Measurements from ENCODE around the gene RNU1-3. TPM values are rescaled to one million over a fixed set of nuclear protein-coding genes. Genes with fewer than 3 reads are reported as not detected.
"Not testable (repeated sequence)": the region's sequence is repeated elsewhere in the genome, so short reads cannot be mapped to it uniquely, and the experiment has no call there.

The RNU1-3 gene
- total RNA-seq, 1 experiment from 2014 or later, result 1,685 TPM

DNA sequence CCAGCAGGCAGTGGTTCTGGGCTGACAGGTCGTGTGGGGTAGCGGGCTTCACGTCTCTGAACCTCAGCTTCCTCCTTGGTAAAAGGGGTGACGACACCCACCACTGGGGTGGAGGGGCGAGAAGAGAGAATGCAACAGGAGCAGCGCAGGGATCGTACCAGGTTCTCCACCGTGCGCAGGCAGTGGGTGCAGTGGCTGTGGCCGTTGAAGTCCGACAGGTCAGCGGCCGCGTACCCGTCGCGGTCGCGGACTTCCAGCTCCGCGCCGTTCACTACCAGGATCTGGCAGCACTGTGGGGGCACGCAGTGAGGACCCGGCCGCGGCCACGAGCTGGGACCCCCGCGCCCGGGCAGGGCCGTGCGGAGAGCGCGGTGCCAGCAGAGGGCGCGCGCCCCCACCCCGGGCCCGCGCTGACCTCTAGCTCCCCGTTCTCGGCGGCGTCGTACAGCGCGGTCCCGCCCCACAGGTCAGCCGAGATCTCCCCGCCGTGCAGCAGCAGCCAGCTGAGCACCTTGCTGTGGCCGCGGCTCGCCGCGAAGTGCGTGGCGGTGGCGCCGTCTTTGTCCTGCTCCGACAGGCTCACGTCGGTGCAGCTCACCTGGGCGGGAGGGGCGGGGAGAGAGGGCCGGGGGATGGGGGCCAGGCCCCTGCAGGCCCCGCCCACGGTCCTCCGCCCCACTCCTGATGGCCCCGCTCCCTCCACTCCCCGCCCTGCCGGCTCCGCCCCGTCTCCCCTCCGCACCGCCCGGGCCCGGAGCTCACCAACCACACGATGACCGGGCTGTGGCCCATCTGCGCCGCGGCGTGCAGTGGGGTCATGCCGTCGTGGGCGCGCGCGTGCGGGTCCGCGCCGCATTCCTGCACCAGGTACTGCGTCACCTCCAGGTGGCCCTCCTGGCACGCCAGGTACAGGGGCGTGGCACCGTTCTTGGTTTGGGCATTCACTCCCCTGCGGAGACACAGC, 40.7 kb upstream of the RNU1-3 start:
- peak; percentile 74 for ATAC-seq
- RAD21 ChIA-PET (ENCODE audit: low non-redundant PET in 1 of 2, low total read pairs in 2 of 2, uncharacterized antibody in 2 of 2, unreplicated experiment in 2 of 2), result interaction anchor here in 1 of 2 experiments (1.6 kb wide), 1 partner anchor 87 kb away, joined by 7 read pairs; no protein-coding TSS in a partner anchor
- Histone ChIP-seq H3K4me3 (replicated peaks in 1 of 2; ENCODE audit: low read depth in 1 of 2, low read length in 2 of 2) (peak overlapping the region; percentile 27 to 42; a peak in 3 of 4 replicates), H3K9ac (ENCODE audit: low read length) (peak overlapping the region; percentile 30; the same call in 1 of the 2 replicates), H3K4me2 (ENCODE audit: low read length) (peak overlapping the region; percentile 50)
- POLR2A ChIA-PET, result interaction anchor here (1.0 to 1.8 kb wide), 4 partner anchors 11 to 197 kb away, joined by 3 to 9 read pairs (median 7); no protein-coding TSS in a partner anchor
- H2AFZ ChIP-seq (ENCODE audit: low read depth, low read length, poor library complexity, severe bottlenecking); H3K27ac ChIP-seq (ENCODE audit: low read depth, low read length); H3K9me2 ChIP-seq (ENCODE audit: insufficient read depth); H4K20me1 ChIP-seq (ENCODE audit: insufficient read depth); H3K36me3 ChIP-seq (ENCODE audit: control insufficient read depth in 1 of 2, insufficient read depth in 2 of 2, low read length in 2 of 2); H3K27me3 ChIP-seq (ENCODE audit: insufficient read depth, low read length); H3K9me3 ChIP-seq (ENCODE audit: control insufficient read depth in 1 of 2, insufficient read depth in 1 of 2, low read depth in 1 of 2, low read length in 2 of 2); H3K79me2 ChIP-seq (ENCODE audit: insufficient read depth, low read length); H3K4me1 ChIP-seq (ENCODE audit: control insufficient read depth in 1 of 2, insufficient read depth in 2 of 2, low read length in 2 of 2); BruUV-seq (replicated peaks); intact Hi-C loops (cut with micrococcal nuclease); DNase-seq (ENCODE audit: low read depth, low spot score): not testable (repeated sequence)
- CTCF ChIA-PET, result interaction anchor here (0.6 to 3.0 kb wide), 13 partner anchors 9 to 490 kb away, joined by 3 to 48 read pairs (median 4); no protein-coding TSS in a partner anchor

GRCh38 chr1:16706302-16706701, 39.6 kb upstream of the RNU1-3 start:
- H4K20me1 ChIP-seq (ENCODE audit: insufficient read depth); H3K9me2 ChIP-seq (ENCODE audit: insufficient read depth); H3K4me3 ChIP-seq (replicated peaks in 1 of 2; ENCODE audit: low read depth in 1 of 2, low read length in 2 of 2); POLR2A ChIA-PET; H3K4me2 ChIP-seq (ENCODE audit: low read length); ATAC-seq; H3K36me3 ChIP-seq (ENCODE audit: control insufficient read depth in 1 of 2, insufficient read depth in 2 of 2, low read length in 2 of 2); H3K79me2 ChIP-seq (ENCODE audit: insufficient read depth, low read length); H3K9me3 ChIP-seq (ENCODE audit: control insufficient read depth in 1 of 2, insufficient read depth in 1 of 2, low read depth in 1 of 2, low read length in 2 of 2); BruUV-seq (replicated peaks); H3K27ac ChIP-seq (ENCODE audit: low read depth, low read length); RAD21 ChIA-PET (ENCODE audit: low non-redundant PET in 1 of 2, low total read pairs in 2 of 2, uncharacterized antibody in 2 of 2, unreplicated experiment in 2 of 2); H3K27me3 ChIP-seq (ENCODE audit: insufficient read depth, low read length); H2AFZ ChIP-seq (ENCODE audit: low read depth, low read length, poor library complexity, severe bottlenecking); DNase-seq (ENCODE audit: low read depth, low spot score); H3K9ac ChIP-seq (ENCODE audit: low read length); H3K4me1 ChIP-seq (ENCODE audit: control insufficient read depth in 1 of 2, insufficient read depth in 2 of 2, low read length in 2 of 2); intact Hi-C loops (cut with micrococcal nuclease): not testable (repeated sequence)
- CTCF ChIA-PET, result interaction anchor here (1.6 to 2.5 kb wide), 3 partner anchors 13 to 81 kb away, joined by 4 to 14 read pairs (median 12); no protein-coding TSS in a partner anchor

DNA sequence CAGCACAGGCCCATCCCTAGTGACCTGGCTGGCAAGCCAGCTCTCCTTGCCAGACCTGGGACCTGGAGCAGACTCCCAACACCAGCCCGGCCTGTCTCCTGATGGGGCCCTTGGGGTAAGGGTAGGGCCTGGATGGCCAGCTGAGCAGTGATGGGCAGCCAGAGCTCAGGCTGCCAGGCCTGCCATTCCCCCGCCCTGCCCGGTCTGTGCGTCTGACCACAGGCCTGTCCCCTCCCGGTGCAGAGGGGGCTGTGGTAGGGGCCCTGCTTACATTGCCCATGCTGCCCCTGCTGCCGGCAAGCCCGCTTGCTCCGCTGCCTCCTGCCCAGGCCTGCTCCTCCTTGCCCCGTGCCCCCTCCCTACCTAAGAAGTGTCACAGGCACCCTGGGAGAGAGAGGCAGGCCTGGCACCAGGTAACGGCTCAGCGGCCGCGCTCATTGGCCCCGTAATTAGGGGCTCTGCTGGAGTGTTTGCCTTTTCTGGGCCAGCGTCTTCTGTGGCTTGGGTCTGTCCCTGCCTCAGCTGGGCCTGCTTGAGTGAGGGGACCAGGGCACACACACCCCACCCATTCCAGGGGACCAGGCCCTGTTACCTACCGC, 37.9 kb upstream of the RNU1-3 start:
- H3K4me2 ChIP-seq (ENCODE audit: low read length); H4K20me1 ChIP-seq (ENCODE audit: insufficient read depth); RAD21 ChIA-PET (ENCODE audit: low non-redundant PET in 1 of 2, low total read pairs in 2 of 2, uncharacterized antibody in 2 of 2, unreplicated experiment in 2 of 2); H3K27me3 ChIP-seq (ENCODE audit: insufficient read depth, low read length); H3K4me1 ChIP-seq (ENCODE audit: control insufficient read depth in 1 of 2, insufficient read depth in 2 of 2, low read length in 2 of 2); H3K9me2 ChIP-seq (ENCODE audit: insufficient read depth); DNase-seq (ENCODE audit: low read depth, low spot score); H3K79me2 ChIP-seq (ENCODE audit: insufficient read depth, low read length); H3K27ac ChIP-seq (ENCODE audit: low read depth, low read length); intact Hi-C loops (cut with micrococcal nuclease); BruUV-seq (replicated peaks); H3K9ac ChIP-seq (ENCODE audit: low read length); H3K36me3 ChIP-seq (ENCODE audit: control insufficient read depth in 1 of 2, insufficient read depth in 2 of 2, low read length in 2 of 2); H2AFZ ChIP-seq (ENCODE audit: low read depth, low read length, poor library complexity, severe bottlenecking); H3K4me3 ChIP-seq (replicated peaks in 1 of 2; ENCODE audit: low read depth in 1 of 2, low read length in 2 of 2); H3K9me3 ChIP-seq (ENCODE audit: control insufficient read depth in 1 of 2, insufficient read depth in 1 of 2, low read depth in 1 of 2, low read length in 2 of 2); ATAC-seq: not testable (repeated sequence)
- ChIA-PET CTCF (interaction anchor here (1.4 kb wide), 1 partner anchor 84 kb away, joined by 9 read pairs; no protein-coding TSS in a partner anchor), POLR2A (interaction anchor here (1.2 to 1.6 kb wide), 2 partner anchors 83 to 201 kb away, joined by 3 to 4 read pairs; no protein-coding TSS in a partner anchor)

GRCh38 chr1:16704076-16704475, 37.3 kb upstream of the RNU1-3 start:
- H2AFZ ChIP-seq (ENCODE audit: low read depth, low read length, poor library complexity, severe bottlenecking); H4K20me1 ChIP-seq (ENCODE audit: insufficient read depth); BruUV-seq (replicated peaks); H3K9me2 ChIP-seq (ENCODE audit: insufficient read depth); DNase-seq (ENCODE audit: low read depth, low spot score); H3K4me1 ChIP-seq (ENCODE audit: control insufficient read depth in 1 of 2, insufficient read depth in 2 of 2, low read length in 2 of 2); H3K4me3 ChIP-seq (replicated peaks in 1 of 2; ENCODE audit: low read depth in 1 of 2, low read length in 2 of 2); H3K27me3 ChIP-seq (ENCODE audit: insufficient read depth, low read length); H3K36me3 ChIP-seq (ENCODE audit: control insufficient read depth in 1 of 2, insufficient read depth in 2 of 2, low read length in 2 of 2); H3K9me3 ChIP-seq (ENCODE audit: control insufficient read depth in 1 of 2, insufficient read depth in 1 of 2, low read depth in 1 of 2, low read length in 2 of 2); H3K79me2 ChIP-seq (ENCODE audit: insufficient read depth, low read length); H3K27ac ChIP-seq (ENCODE audit: low read depth, low read length); H3K4me2 ChIP-seq (ENCODE audit: low read length); RAD21 ChIA-PET (ENCODE audit: low non-redundant PET in 1 of 2, low total read pairs in 2 of 2, uncharacterized antibody in 2 of 2, unreplicated experiment in 2 of 2); ATAC-seq; intact Hi-C loops (cut with micrococcal nuclease); POLR2A ChIA-PET; H3K9ac ChIP-seq (ENCODE audit: low read length): not testable (repeated sequence)
- CTCF ChIA-PET, result interaction anchor here (1.4 kb wide), 1 partner anchor 83 kb away, joined by 9 read pairs; no protein-coding TSS in a partner anchor

Measured in HCT116 (cell line).